AG09309 (cell line): ENCODE data around the gene SLC25A29.

Experiments used
- DNase-seq: peaks from one replicate; pipeline ENCODE4 v3.0.0-alpha.2; 2010; ENCODE audit warnings: low read depth
- H3K4me3 ChIP-seq: 2 replicates; pipeline ENCODE4 v1.5.1; 2011; ENCODE audit warnings: mild to moderate bottlenecking, low read depth, low read length, moderate library complexity; ENCODE audit not compliant: control insufficient read depth
- CTCF ChIP-seq: IDR thresholded peaks from 2 replicates; pipeline ENCODE4 v1.5.1; 2011; ENCODE audit warnings: mild to moderate bottlenecking, low read depth, low read length, inconsistent platforms; ENCODE audit not compliant: insufficient read depth, control insufficient read depth; ENCODE audit errors: missing control alignments

The SLC25A29 gene

DNA sequence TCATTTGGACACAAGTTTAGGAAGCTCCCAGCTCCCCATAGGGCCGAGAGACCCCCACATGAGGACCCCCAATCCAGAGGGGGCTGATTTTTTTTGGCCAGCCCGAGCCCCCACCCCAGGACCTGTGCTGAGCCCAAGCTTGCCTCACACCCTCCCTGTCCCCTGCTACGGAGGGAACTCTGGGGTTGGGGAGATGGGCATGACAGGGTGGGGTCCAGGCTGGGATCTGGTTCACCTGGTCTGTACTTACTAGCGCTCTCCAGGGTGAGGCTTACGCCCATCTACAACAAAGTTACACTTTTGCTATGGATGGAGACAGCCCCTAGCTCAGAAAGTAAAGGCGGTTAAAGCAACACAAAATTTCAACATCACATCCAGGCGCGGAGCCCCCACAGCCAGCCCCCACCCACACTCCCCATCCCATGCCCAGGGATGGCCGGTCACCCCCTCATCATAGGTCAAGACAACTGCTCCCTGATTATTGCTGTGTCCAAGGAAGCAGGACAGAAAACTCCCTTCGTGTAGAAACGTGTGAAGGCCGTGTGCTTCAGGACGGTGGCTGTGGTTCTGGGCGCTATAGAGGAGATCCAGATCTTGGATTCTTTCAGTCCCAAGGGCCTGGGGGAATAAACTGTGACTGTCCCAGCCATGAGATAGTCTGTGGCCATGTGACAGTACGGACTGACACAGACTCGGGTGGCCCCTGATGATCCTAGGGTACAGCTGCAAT lies 10.7 kb downstream of the SLC25A29 start:
- no peak for DNase-seq
- no peak for TF ChIP-seq CTCF
- H3K4me3 ChIP-seq: no peak overlapping the region

- TF ChIP-seq CTCF: no peak
- DNase-seq: no peak
- H3K4me3 ChIP-seq: no peak overlapping the region
Observed at GRCh38 chr14:100294963-100295330, 11.3 kb downstream of the SLC25A29 start.

GRCh38 chr14:100294213-100294962 lies 11.9 kb downstream of the SLC25A29 start:
- TF ChIP-seq CTCF: no peak
- H3K4me3 ChIP-seq: no peak overlapping the region
- DNase-seq: no peak

- TF ChIP-seq CTCF: no peak
- H3K4me3 ChIP-seq: no peak overlapping the region
- no peak for DNase-seq
Observed at GRCh38 chr14:100293497-100294212, 12.6 kb downstream of the SLC25A29 start.

DNA sequence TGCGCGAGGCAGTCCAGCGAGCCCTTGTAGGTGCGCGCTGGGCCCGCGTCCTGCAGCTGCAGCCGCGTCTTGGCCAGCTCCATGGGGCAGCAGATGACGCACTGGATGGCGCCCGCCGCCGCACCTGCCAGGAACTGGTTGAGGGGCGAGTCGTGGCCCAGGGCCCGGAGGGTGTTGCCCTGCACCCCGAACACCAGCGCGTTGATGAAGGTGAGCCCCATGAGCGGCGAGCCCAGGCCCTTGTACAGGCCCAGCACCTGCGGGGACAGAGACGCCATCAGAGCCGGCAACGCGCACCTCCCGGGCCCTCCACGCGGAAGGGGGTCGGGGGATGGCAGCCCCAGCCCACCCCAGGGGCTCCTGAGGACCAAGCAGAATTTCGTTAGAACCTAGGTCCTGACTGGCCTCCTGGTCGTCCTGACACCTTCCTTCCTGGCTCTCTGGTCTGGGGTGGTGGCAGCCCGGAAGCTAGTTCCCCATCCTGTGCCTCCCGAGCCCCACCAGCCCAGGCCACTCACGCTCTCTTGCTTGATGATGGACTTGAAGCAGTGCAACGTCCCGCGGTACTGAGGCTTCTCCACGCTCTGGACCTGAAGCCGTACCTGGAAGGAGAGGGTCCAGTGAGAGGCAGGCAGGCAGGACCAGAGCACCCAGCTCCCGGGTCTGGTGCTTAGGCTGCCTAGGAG lies 13.3 kb downstream of the SLC25A29 start:
- TF ChIP-seq CTCF: no peak
- no peak for DNase-seq
- H3K4me3 ChIP-seq: no peak overlapping the region

DNA sequence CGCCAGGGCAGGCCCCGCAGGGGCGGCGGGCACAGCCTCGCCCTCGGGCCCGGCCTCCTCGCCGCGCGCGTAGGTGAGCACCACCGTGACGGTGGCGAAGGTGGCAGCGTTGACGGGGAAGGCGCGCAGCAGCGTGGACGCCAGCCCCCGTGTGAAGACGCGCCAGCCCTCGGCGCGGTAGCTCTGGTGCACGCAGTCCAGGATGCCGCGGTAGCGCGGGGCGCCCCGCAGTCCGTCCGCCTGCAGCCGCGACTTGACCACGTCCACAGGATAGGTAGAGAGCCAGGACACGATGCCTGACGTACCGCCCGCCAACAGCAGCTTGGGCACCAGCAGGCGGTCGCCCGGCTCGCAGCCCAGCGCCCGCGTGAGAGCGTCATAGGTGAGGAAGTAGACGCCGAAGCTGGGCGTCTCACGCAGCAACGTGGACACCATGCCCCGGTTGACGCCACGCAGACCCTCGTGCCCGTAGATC lies 13.9 kb downstream of the SLC25A29 start:
- H3K4me3 ChIP-seq: no peak overlapping the region
- no peak for DNase-seq
- TF ChIP-seq CTCF: no peak
